Measurements from ENCODE around the gene CCR7. TPM values are rescaled to one million over a fixed set of nuclear protein-coding genes. Genes with fewer than 3 reads are reported as not detected.

Gene CCR7
- total and polyA plus RNA-seq, 4 donors = 0.11 to 0.33 (median 0.18) TPM

DNA sequence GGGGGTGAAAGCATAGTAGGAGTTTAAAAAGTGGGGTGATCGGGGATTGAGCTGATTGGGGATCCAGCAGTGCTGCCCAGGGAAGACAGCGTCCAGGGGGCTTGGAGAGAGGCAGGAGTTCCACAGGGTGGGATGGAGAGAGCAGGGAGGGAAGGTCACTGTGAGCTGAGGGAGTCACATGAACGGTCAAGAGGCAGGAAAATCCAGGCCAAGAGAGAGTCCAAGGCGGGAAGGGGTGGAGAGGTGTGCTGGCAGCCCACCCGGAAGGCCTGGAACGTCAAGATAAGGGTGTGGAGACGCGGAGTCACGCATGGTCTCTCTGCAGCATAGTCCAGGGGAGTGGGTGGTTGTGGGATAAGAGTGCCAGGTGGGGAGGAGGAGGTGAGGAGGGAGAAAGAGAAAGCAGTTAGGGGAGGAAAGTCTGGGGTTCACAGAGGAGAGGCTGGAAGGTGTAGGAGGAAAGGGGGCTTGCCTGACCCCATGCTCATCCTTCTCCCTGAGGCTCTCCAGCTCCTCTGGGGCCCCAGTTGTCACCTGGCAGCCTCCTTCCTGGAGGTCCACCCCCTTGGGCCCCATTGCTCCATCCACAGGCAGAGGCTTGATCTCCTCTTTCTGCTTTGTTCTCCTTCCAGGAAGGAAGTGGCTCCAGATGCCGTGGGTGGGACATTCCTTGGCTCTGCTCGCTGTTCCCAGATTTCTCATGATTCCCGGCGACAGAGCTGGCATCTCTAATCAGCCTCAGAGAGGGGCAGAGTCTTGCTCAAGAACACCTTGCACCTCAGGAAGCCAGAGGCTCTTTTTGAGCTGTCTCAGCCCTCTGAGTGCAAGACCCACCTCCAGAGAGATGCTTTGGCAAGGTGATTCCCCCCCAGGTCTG is 28.7 kb downstream of the CCR7 start:
- Histone ChIP-seq H3K27me3 (ENCODE audit: control insufficient read depth, insufficient read depth, low read length) (no peaks in the 10 kb centered on the region), H3K4me3 (ENCODE audit: low read depth, low read length) (no peak overlapping the region), H3K36me3 (ENCODE audit: control insufficient read depth, insufficient read depth, low read length) (no peaks in the 10 kb centered on the region), H3K9me3 (ENCODE audit: control insufficient read depth, insufficient read depth, low read length) (no peaks in the 10 kb centered on the region), H3K4me1 (ENCODE audit: control insufficient read depth, insufficient read depth, low read length) (peaks cover 49% of the 10 kb centered on the region), H3K27ac (ENCODE audit: low read depth, low read length) (no peak overlapping the region)
- WGBS (ENCODE audit: insufficient coverage) = 59% methylated on average over 13 of the region's 13 CpGs
- DNase-seq (ENCODE audit: low read depth in 4 of 6, low spot score in 6 of 6) = no peak

- H3K9me3 ChIP-seq (ENCODE audit: control insufficient read depth, insufficient read depth, low read length) = no peaks in the 10 kb centered on the region
- H3K4me1 ChIP-seq (ENCODE audit: control insufficient read depth, insufficient read depth, low read length) = peaks cover 43% of the 10 kb centered on the region
- DNase-seq (ENCODE audit: low read depth in 4 of 6, low spot score in 6 of 6) = no peak
- no peak overlapping the region for H3K4me3 ChIP-seq (ENCODE audit: low read depth, low read length)
- WGBS (ENCODE audit: insufficient coverage) = 83% methylated on average over 3 of the region's 3 CpGs
- no peaks in the 10 kb centered on the region for H3K27me3 ChIP-seq (ENCODE audit: control insufficient read depth, insufficient read depth, low read length)
- no peaks in the 10 kb centered on the region for H3K36me3 ChIP-seq (ENCODE audit: control insufficient read depth, insufficient read depth, low read length)
- H3K27ac ChIP-seq (ENCODE audit: low read depth, low read length) = no peak overlapping the region
These were observed 29.4 kb downstream of the CCR7 start for GRCh38 chr17:40535924-40536294.

GRCh38 chr17:40535438-40535837 is 29.8 kb downstream of the CCR7 start:
- Histone ChIP-seq H3K9me3 (ENCODE audit: control insufficient read depth, insufficient read depth, low read length) (no peaks in the 10 kb centered on the region), H3K4me1 (ENCODE audit: control insufficient read depth, insufficient read depth, low read length) (peaks cover 42% of the 10 kb centered on the region), H3K27ac (ENCODE audit: low read depth, low read length) (no peak overlapping the region), H3K4me3 (ENCODE audit: low read depth, low read length) (no peak overlapping the region), H3K36me3 (ENCODE audit: control insufficient read depth, insufficient read depth, low read length) (no peaks in the 10 kb centered on the region), H3K27me3 (ENCODE audit: control insufficient read depth, insufficient read depth, low read length) (no peaks in the 10 kb centered on the region)
- no peak for DNase-seq (ENCODE audit: low read depth in 4 of 6, low spot score in 6 of 6)
- WGBS (ENCODE audit: insufficient coverage) = 89% methylated on average over 3 of the region's 4 CpGs

DNA sequence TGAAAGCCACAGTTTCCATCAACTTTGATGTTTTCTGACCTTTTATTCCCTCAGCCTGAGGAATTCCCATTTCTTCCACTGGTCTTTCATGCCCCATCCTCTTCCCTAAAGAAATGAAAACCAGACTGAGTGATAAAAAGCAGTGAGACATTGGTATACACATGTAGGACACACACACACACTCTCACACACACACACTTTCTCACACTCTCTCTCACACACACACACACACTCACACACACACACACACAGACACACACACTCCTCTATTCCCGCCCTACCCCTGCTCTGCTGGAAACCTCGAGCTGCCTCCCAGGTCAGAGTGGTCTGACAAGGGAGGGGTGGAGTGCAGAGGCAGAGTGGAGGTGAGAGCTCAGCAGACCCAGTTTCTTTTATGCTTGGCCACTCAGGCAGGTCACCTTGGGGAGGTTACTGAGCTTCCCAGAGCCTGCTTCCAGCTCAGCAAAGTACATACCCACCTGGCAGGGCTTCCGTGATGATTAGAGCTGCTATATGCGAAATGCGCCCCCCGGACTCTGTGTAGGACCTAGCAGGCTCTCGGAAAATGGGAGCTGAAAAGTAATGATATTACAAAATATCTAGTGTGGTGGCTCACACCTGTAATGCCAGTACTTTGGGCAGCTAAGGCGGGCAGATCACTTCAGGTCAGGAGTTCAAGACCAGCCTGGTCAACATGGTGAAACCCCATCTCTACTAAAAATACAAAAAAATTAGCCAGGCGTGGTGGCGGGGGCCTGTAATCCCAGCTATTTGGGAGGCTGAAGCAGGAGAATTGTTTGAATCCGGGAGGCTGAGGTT is 30.7 kb downstream of the CCR7 start:
- H3K4me1 ChIP-seq (ENCODE audit: control insufficient read depth, insufficient read depth, low read length) = peaks cover 36% of the 10 kb centered on the region
- H3K9me3 ChIP-seq (ENCODE audit: control insufficient read depth, insufficient read depth, low read length) = no peaks in the 10 kb centered on the region
- no peak overlapping the region for H3K4me3 ChIP-seq (ENCODE audit: low read depth, low read length)
- H3K27me3 ChIP-seq (ENCODE audit: control insufficient read depth, insufficient read depth, low read length) = no peaks in the 10 kb centered on the region
- 76% methylated on average over 7 of the region's 11 CpGs for WGBS (ENCODE audit: insufficient coverage)
- H3K27ac ChIP-seq (ENCODE audit: low read depth, low read length) = no peak overlapping the region
- DNase-seq (ENCODE audit: low read depth in 4 of 6, low spot score in 6 of 6) = no peak
- no peaks in the 10 kb centered on the region for H3K36me3 ChIP-seq (ENCODE audit: control insufficient read depth, insufficient read depth, low read length)

DNA sequence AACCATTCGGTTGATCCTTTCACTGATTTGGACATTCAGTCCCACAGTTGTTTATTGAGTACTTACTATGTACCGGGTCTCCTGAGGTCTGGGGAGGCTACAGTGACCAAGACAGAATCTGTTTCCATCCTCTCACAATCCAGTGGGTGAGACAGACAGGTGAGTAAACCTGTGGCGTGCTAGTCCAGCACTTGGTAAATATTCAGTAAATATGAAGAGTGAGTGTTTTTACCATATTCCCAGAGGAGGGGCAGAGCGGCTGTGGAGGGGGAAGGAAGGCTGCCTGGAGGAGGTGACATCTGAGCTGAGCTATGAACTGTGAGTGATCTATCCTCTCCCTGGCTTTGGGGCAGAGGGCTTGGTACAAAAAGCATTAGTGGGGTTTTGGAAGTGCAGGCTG is 31.4 kb downstream of the CCR7 start:
- Histone ChIP-seq H3K4me3 (ENCODE audit: low read depth, low read length) (no peak overlapping the region), H3K4me1 (ENCODE audit: control insufficient read depth, insufficient read depth, low read length) (peaks cover 29% of the 10 kb centered on the region), H3K27me3 (ENCODE audit: control insufficient read depth, insufficient read depth, low read length) (no peaks in the 10 kb centered on the region), H3K27ac (ENCODE audit: low read depth, low read length) (no peak overlapping the region), H3K9me3 (ENCODE audit: control insufficient read depth, insufficient read depth, low read length) (no peaks in the 10 kb centered on the region), H3K36me3 (ENCODE audit: control insufficient read depth, insufficient read depth, low read length) (no peaks in the 10 kb centered on the region)
- 76% methylated on average over 2 of the region's 4 CpGs for WGBS (ENCODE audit: insufficient coverage)
- DNase-seq (ENCODE audit: low read depth in 4 of 6, low spot score in 6 of 6) = no peak

DNA sequence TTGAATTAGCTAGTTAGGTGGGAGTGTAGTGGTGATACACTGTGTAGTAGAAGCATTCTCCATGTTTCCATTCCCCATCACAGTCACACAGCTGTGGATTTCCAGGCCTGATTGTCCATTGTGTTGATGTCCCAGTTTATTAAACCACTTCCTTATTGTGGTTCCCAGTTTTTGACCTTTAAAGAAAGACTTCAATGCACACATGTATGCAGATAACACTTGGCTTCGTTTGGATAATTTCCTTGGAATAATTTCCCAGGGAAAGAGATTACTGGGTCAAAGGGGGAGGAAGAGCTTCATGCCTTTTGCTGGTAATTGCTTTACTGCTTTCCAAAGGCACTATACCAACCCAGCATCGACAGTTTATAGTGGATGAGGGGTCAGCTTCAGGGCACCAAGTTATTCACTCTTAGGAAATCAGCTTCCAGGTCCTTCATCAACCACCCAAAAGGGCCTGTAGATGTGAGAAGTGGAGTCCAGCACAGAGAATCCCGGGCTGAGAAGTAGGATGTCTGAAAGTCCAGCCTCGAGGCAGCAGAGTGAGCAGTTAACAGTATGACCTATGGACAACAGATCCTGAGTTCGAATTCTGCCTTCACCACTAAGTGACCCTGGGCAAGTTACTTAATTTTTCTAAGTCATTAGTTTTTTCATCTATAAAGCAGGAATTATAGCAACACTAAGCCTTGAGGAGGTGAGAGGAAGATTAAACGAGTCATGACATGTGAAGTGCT is 32.6 kb downstream of the CCR7 start:
- Histone ChIP-seq H3K4me1 (ENCODE audit: control insufficient read depth, insufficient read depth, low read length) (peaks cover 18% of the 10 kb centered on the region), H3K27me3 (ENCODE audit: control insufficient read depth, insufficient read depth, low read length) (no peaks in the 10 kb centered on the region), H3K27ac (ENCODE audit: low read depth, low read length) (no peak overlapping the region), H3K9me3 (ENCODE audit: control insufficient read depth, insufficient read depth, low read length) (no peaks in the 10 kb centered on the region), H3K4me3 (ENCODE audit: low read depth, low read length) (no peak overlapping the region), H3K36me3 (ENCODE audit: control insufficient read depth, insufficient read depth, low read length) (no peaks in the 10 kb centered on the region)
- no peak for DNase-seq (ENCODE audit: low read depth in 4 of 6, low spot score in 6 of 6)
- no CpG with 5 or more reads among the region's 6 CpGs for WGBS (ENCODE audit: insufficient coverage)

GRCh38 chr17:40531051-40531991 is 34.0 kb downstream of the CCR7 start:
- Histone ChIP-seq H3K36me3 (ENCODE audit: control insufficient read depth, insufficient read depth, low read length) (no peaks in the 10 kb centered on the region), H3K27ac (ENCODE audit: low read depth, low read length) (no peak overlapping the region), H3K4me1 (ENCODE audit: control insufficient read depth, insufficient read depth, low read length) (peaks cover 6% of the 10 kb centered on the region), H3K27me3 (ENCODE audit: control insufficient read depth, insufficient read depth, low read length) (peaks cover 2% of the 10 kb centered on the region), H3K4me3 (ENCODE audit: low read depth, low read length) (no peak overlapping the region), H3K9me3 (ENCODE audit: control insufficient read depth, insufficient read depth, low read length) (no peaks in the 10 kb centered on the region)
- 85% methylated on average over 13 of the region's 15 CpGs for WGBS (ENCODE audit: insufficient coverage)
- no peak for DNase-seq (ENCODE audit: low read depth in 4 of 6, low spot score in 6 of 6)

DNA sequence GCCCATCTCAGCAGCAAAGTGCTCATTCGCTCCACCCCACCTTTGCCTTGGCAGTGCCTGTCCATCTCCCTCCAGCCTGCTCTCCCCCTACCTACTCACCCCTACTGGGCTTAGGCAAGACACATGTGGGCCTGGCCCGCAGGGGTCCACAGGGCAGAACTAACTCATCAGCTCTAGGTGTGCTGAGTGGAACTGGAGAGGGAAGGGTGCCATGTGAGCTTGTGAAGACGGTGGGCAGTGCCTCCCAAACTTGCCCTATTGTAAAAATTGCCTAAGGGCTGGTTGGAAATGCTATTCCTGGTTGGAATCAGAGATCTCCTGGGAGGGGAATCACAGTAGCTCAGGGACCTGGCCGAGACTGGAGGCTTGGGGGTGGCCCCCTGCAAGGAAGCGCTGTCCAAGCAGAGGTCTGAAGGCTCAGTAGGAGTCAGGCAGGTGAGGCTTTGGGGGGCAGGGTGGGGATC is 34.7 kb downstream of the CCR7 start:
- Histone ChIP-seq H3K9me3 (ENCODE audit: control insufficient read depth, insufficient read depth, low read length) (no peaks in the 10 kb centered on the region), H3K27ac (ENCODE audit: low read depth, low read length) (no peak overlapping the region)

More for the DNA sequence above, 34.7 kb downstream of the CCR7 start:
- no peak overlapping the region for H3K4me3 ChIP-seq (ENCODE audit: low read depth, low read length)
- no peak for DNase-seq (ENCODE audit: low read depth in 4 of 6, low spot score in 6 of 6)
- peaks cover 4% of the 10 kb centered on the region for H3K4me1 ChIP-seq (ENCODE audit: control insufficient read depth, insufficient read depth, low read length)
- peaks cover 2% of the 10 kb centered on the region for H3K27me3 ChIP-seq (ENCODE audit: control insufficient read depth, insufficient read depth, low read length)
- H3K36me3 ChIP-seq (ENCODE audit: control insufficient read depth, insufficient read depth, low read length) = no peaks in the 10 kb centered on the region
- WGBS (ENCODE audit: insufficient coverage) = 81% methylated on average over 5 of the region's 5 CpGs

Data from spinal cord (tissue), 10 donors.